Naive thymus-derived CD4-positive, alpha-beta T cell (primary cell): Measurements from ENCODE around the gene EHMT1. TPM values are rescaled to one million over a fixed set of nuclear protein-coding genes. Genes with fewer than 3 reads are reported as not detected.

Source experiments
- ATAC-seq: fragments of 150-1000 bp; cut with Tn5 transposase; 2 replicates; pipeline ENCODE4 v1.10.0; 2021; ENCODE audit warnings: mild to moderate bottlenecking, moderate library complexity
- CTCF ChIA-PET: fragments of 350-600 bp; sonication (Branson Sonifier 250); formaldehyde crosslinking; loops from one replicate; lab custom pipeline; 2021; ENCODE audit warnings: antibody characterized with exemption; lab: Charles Lee
- POLR2A ChIA-PET: fragments of 350-600 bp; sonication (Branson Sonifier 250); formaldehyde crosslinking; loops from one replicate; lab custom pipeline; 2021; ENCODE audit warnings: antibody characterized with exemption, inconsistent platforms; lab: Charles Lee
- DNase-seq, 9 donors: peaks; one replicate each; pipeline versions ENCODE4 v3.0.0 to v3.0.0-alpha.2; 2020 to 2022; ENCODE audit warnings: mixed read lengths in 1 of 9
- H3K27ac ChIP-seq: one replicate; pipeline ENCODE4 v1.7.0; 2013; ENCODE audit warnings: mild to moderate bottlenecking, low read depth, low read length, moderate library complexity
- H3K27me3 ChIP-seq, 2 donors: one replicate each; pipeline ENCODE4 v1.7.0; 2013; ENCODE audit warnings: low read length in 2 of 2, mild to moderate bottlenecking in 2 of 2, moderate library complexity in 2 of 2; ENCODE audit not compliant: control insufficient read depth in 2 of 2, insufficient read depth in 2 of 2
- H3K36me3 ChIP-seq, 3 experiments: 1 replicate in 2 of 3; 2 replicates in 1 of 3; pipeline ENCODE4 v1.7.0; 2013; ENCODE audit warnings: low read length in 3 of 3, mild to moderate bottlenecking in 3 of 3, moderate library complexity in 1 of 3; ENCODE audit not compliant: insufficient read depth in 3 of 3, control insufficient read depth in 2 of 3
- H3K4me1 ChIP-seq, 2 donors: one replicate each; pipeline ENCODE4 v1.7.0; 2013; ENCODE audit warnings: low read length in 2 of 2, mild to moderate bottlenecking in 2 of 2, moderate library complexity in 1 of 2; ENCODE audit not compliant: control insufficient read depth in 2 of 2, insufficient read depth in 2 of 2
- H3K4me3 ChIP-seq: 2 replicates; pipeline ENCODE4 v1.7.0; 2013; ENCODE audit warnings: mild to moderate bottlenecking, low read length
- H3K9me3 ChIP-seq, 3 experiments: 1 replicate in 2 of 3; 2 replicates in 1 of 3; pipeline ENCODE4 v1.7.0; 2013; ENCODE audit warnings: low read length in 3 of 3; ENCODE audit not compliant: control insufficient read depth in 2 of 3
- H3K27ac Mint-ChIP-seq, 9 donors: one replicate each; pipeline ENCODE4 v1.8.0; 2020 to 2022; ENCODE audit warnings: mixed read lengths in 9 of 9, mild to moderate bottlenecking in 8 of 9, moderate library complexity in 5 of 9, inconsistent platforms in 2 of 9
- H3K27me3 Mint-ChIP-seq, 5 donors: one replicate each; pipeline ENCODE4 v1.8.0; 2021 to 2022; ENCODE audit warnings: mixed read lengths in 5 of 5, mild to moderate bottlenecking in 1 of 5
- H3K36me3 Mint-ChIP-seq, 5 donors: one replicate each; pipeline ENCODE4 v1.8.0; 2020 to 2022; ENCODE audit warnings: mixed read lengths in 5 of 5, mild to moderate bottlenecking in 3 of 5, inconsistent platforms in 1 of 5
- H3K4me1 Mint-ChIP-seq, 7 donors: one replicate each; pipeline ENCODE4 v1.8.0; 2020 to 2022; ENCODE audit warnings: mixed read lengths in 7 of 7, mild to moderate bottlenecking in 3 of 7, inconsistent platforms in 1 of 7
- H3K4me3 Mint-ChIP-seq, 10 donors: one replicate each; pipeline ENCODE4 v1.8.0; 2020 to 2022; ENCODE audit warnings: mild to moderate bottlenecking in 10 of 10, mixed read lengths in 10 of 10, moderate library complexity in 6 of 10, inconsistent platforms in 2 of 10
- H3K9me3 Mint-ChIP-seq, 11 donors: one replicate each; pipeline ENCODE4 v1.8.0; 2020 to 2022; ENCODE audit warnings: mixed read lengths in 11 of 11, mild to moderate bottlenecking in 4 of 11, inconsistent platforms in 1 of 11, moderate library complexity in 1 of 11
- intact Hi-C, 2 donors: fragments of 100-400 bp; cut with micrococcal nuclease; formaldehyde crosslinking; loops; one replicate each; pipeline ENCODE4 v1.15.1; 2023
- polyA plus RNA-seq, 2 donors: library from polyadenylated mRNA; unstranded; fragments of 300-500 nt; fragmentation: Illumina TruSeq; gene quantifications; one replicate each; pipeline ENCODE4 v1.2.3, GENCODE V29; 2021
- total RNA-seq, 6 experiments: library from RNA in 5 of 6; stranded (reverse) in 5 of 6; gene quantifications; 1 replicate in 5 of 6; 2 replicates in 1 of 6; pipeline ENCODE4 v1.2.3 and lab custom pipeline; 2021 to 2026

EHMT1 gene
- total and polyA plus RNA-seq, 7 experiments from 2014 or later = 24.7 to 132 (median 112) TPM

- peak overlapping the region in 2 of 10 donors; percentile 1 to 4 for H3K4me3 Mint-ChIP-seq
- intact Hi-C loops = no loop called here
- peaks cover 0 to 1% (median 0%) of the 10 kb centered on the region in 11 donors for H3K9me3 Mint-ChIP-seq
- H3K27me3 ChIP-seq = no peaks in the 10 kb centered on the region
- H3K4me3 ChIP-seq = no peak overlapping the region
- POLR2A ChIA-PET = interaction anchor here (0.7 to 1.0 kb wide), 2 partner anchors 12 to 18 kb away, joined by 3 to 4 read pairs; no protein-coding TSS in a partner anchor
- DNase-seq (peak in 1 of 9 donors; percentile 8), ATAC-seq (peak; percentile 80)
- H3K36me3 ChIP-seq = peaks cover 0 to 56% (median 0%) of the 10 kb centered on the region in 3 experiments
- H3K4me1 ChIP-seq = no peaks in the 10 kb centered on the region
- peaks cover 11 to 57% (median 21%) of the 10 kb centered on the region in 5 donors for H3K36me3 Mint-ChIP-seq
- CTCF ChIA-PET = no interaction called here
- H3K9me3 ChIP-seq = no peaks in the 10 kb centered on the region
- H3K27me3 Mint-ChIP-seq = no peaks in the 10 kb centered on the region
- H3K4me1 Mint-ChIP-seq = peaks cover 6 to 40% (median 14%) of the 10 kb centered on the region in 7 donors
- H3K27ac Mint-ChIP-seq = peak overlapping the region in 5 of 9 donors; percentile 48 to 83 (median 69)
- no peak overlapping the region for H3K27ac ChIP-seq
Observed at GRCh38 chr9:137745541-137745991, 126.8 kb downstream of the EHMT1 start.

DNA sequence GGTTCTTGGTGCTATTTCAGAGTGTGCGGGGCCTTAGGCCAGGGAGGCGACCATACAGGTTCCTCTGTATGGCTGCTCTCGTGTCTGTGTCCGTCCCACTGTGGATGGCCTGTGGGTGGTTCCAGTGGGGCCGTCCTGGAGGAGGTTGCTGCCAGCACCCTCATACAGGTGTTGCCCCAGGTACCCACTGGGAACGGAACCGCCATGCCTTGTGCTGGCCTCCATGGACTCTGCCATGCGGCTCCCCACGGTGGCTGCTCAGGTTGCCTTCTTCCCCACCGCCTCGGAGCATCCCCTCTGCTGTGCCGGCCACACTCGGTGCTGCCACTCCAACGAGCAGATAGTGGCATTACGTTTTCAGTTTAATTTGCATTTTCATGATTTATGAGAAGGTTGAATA is 129.5 kb downstream of the EHMT1 start:
- CTCF ChIA-PET = no interaction called here
- peaks cover 27 to 70% (median 41%) of the 10 kb centered on the region in 5 donors for H3K36me3 Mint-ChIP-seq
- H3K9me3 Mint-ChIP-seq = peaks cover 0 to 2% (median 0%) of the 10 kb centered on the region in 11 donors
- intact Hi-C loops = no loop called here
- no peak for DNase-seq
- no peaks in the 10 kb centered on the region for H3K4me1 ChIP-seq
- H3K4me3 Mint-ChIP-seq = no peak overlapping the region
- ATAC-seq = no peak
- H3K9me3 ChIP-seq = no peaks in the 10 kb centered on the region
- H3K4me3 ChIP-seq = no peak overlapping the region
- H3K4me1 Mint-ChIP-seq = peaks cover 8 to 35% (median 22%) of the 10 kb centered on the region in 7 donors
- H3K27ac ChIP-seq = no peak overlapping the region
- peak overlapping the region in 2 of 9 donors; percentile 28 for H3K27ac Mint-ChIP-seq
- H3K27me3 Mint-ChIP-seq = no peaks in the 10 kb centered on the region
- peaks cover 0 to 63% (median 0%) of the 10 kb centered on the region in 3 experiments for H3K36me3 ChIP-seq
- H3K27me3 ChIP-seq = no peaks in the 10 kb centered on the region
- POLR2A ChIA-PET = no interaction called here

- Mint-ChIP-seq H3K27ac (peak overlapping the region in 1 of 9 donors; percentile 28), H3K36me3 (peaks cover 28 to 70% (median 40%) of the 10 kb centered on the region in 5 donors), H3K9me3 (peaks cover 0 to 2% (median 0%) of the 10 kb centered on the region in 11 donors), H3K4me1 (peaks cover 8 to 33% (median 22%) of the 10 kb centered on the region in 7 donors), H3K27me3 (no peaks in the 10 kb centered on the region), H3K4me3 (no peak overlapping the region)
- Histone ChIP-seq H3K4me3 (no peak overlapping the region), H3K9me3 (no peaks in the 10 kb centered on the region), H3K36me3 (peaks cover 0 to 63% (median 0%) of the 10 kb centered on the region in 3 experiments), H3K27me3 (no peaks in the 10 kb centered on the region), H3K4me1 (no peaks in the 10 kb centered on the region), H3K27ac (no peak overlapping the region)
- intact Hi-C loops = no loop called here
- ChIA-PET CTCF (no interaction called here), POLR2A (no interaction called here)
- no peak for DNase-seq
- ATAC-seq = no peak
Observed at GRCh38 chr9:137748741-137749140, 129.9 kb downstream of the EHMT1 start.

- H3K27me3 ChIP-seq = no peaks in the 10 kb centered on the region
- H3K27me3 Mint-ChIP-seq = no peaks in the 10 kb centered on the region
- no peak overlapping the region for H3K4me3 Mint-ChIP-seq
- intact Hi-C loops = no loop called here
- H3K27ac ChIP-seq = no peak overlapping the region
- peaks cover 6 to 30% (median 22%) of the 10 kb centered on the region in 7 donors for H3K4me1 Mint-ChIP-seq
- peaks cover 0 to 63% (median 0%) of the 10 kb centered on the region in 3 experiments for H3K36me3 ChIP-seq
- no peaks in the 10 kb centered on the region for H3K4me1 ChIP-seq
- no peaks in the 10 kb centered on the region for H3K9me3 ChIP-seq
- ChIA-PET POLR2A (no interaction called here), CTCF (interaction anchor here (1.0 kb wide), 1 partner anchor 9 kb away, joined by 3 read pairs; no protein-coding TSS in a partner anchor)
- ATAC-seq (no peak), DNase-seq (no peak)
- peaks cover 0 to 5% (median 0%) of the 10 kb centered on the region in 11 donors for H3K9me3 Mint-ChIP-seq
- H3K27ac Mint-ChIP-seq = peak overlapping the region in 1 of 9 donors; percentile 38
- no peak overlapping the region for H3K4me3 ChIP-seq
- H3K36me3 Mint-ChIP-seq = peaks cover 30 to 72% (median 43%) of the 10 kb centered on the region in 5 donors
Observed at GRCh38 chr9:137749511-137749910, 130.7 kb downstream of the EHMT1 start.

GRCh38 chr9:137750007-137750406 is 131.2 kb downstream of the EHMT1 start:
- intact Hi-C loops = no loop called here
- DNase-seq (no peak), ATAC-seq (no peak)
- peaks cover 4 to 25% (median 17%) of the 10 kb centered on the region in 7 donors for H3K4me1 Mint-ChIP-seq
- H3K27me3 Mint-ChIP-seq = no peaks in the 10 kb centered on the region
- peak overlapping the region in 1 of 9 donors; percentile 38 for H3K27ac Mint-ChIP-seq
- POLR2A ChIA-PET = no interaction called here
- CTCF ChIA-PET = interaction anchor here (1.0 kb wide), 1 partner anchor 9 kb away, joined by 3 read pairs; no protein-coding TSS in a partner anchor
- H3K4me1 ChIP-seq = no peaks in the 10 kb centered on the region
- H3K27ac ChIP-seq = no peak overlapping the region
- H3K9me3 ChIP-seq = peaks cover 0 to under 1% (median 0%) of the 10 kb centered on the region in 3 experiments
- H3K36me3 Mint-ChIP-seq = peaks cover 30 to 73% (median 42%) of the 10 kb centered on the region in 5 donors
- H3K4me3 Mint-ChIP-seq = no peak overlapping the region
- H3K4me3 ChIP-seq = no peak overlapping the region
- peaks cover 0 to 6% (median 0%) of the 10 kb centered on the region in 11 donors for H3K9me3 Mint-ChIP-seq
- peaks cover 0 to 63% (median 0%) of the 10 kb centered on the region in 3 experiments for H3K36me3 ChIP-seq
- H3K27me3 ChIP-seq = no peaks in the 10 kb centered on the region

GRCh38 chr9:137750566-137750965 is 131.8 kb downstream of the EHMT1 start:
- H3K27ac Mint-ChIP-seq = peak overlapping the region in 1 of 9 donors; percentile 46
- H3K4me1 Mint-ChIP-seq = peaks cover 4 to 21% (median 12%) of the 10 kb centered on the region in 7 donors
- peaks cover 0 to 11% (median 2%) of the 10 kb centered on the region in 11 donors for H3K9me3 Mint-ChIP-seq
- ATAC-seq (no peak), DNase-seq (no peak)
- H3K36me3 Mint-ChIP-seq = peaks cover 35 to 76% (median 48%) of the 10 kb centered on the region in 5 donors
- H3K36me3 ChIP-seq = peaks cover 0 to 64% (median 0%) of the 10 kb centered on the region in 3 experiments
- peaks cover 0 to 7% (median 0%) of the 10 kb centered on the region in 3 experiments for H3K9me3 ChIP-seq
- H3K4me3 ChIP-seq = no peak overlapping the region
- ChIA-PET POLR2A (no interaction called here), CTCF (interaction anchor here (1.0 kb wide), 1 partner anchor 8 kb away, joined by 3 read pairs; no protein-coding TSS in a partner anchor)
- intact Hi-C loops = no loop called here
- no peaks in the 10 kb centered on the region for H3K4me1 ChIP-seq
- no peak overlapping the region for H3K27ac ChIP-seq
- H3K27me3 Mint-ChIP-seq = no peaks in the 10 kb centered on the region
- no peaks in the 10 kb centered on the region for H3K27me3 ChIP-seq
- H3K4me3 Mint-ChIP-seq = no peak overlapping the region
